Spleen (tissue), 11 donors: Measurements from ENCODE around the gene KRTCAP2. TPM values are rescaled to one million over a fixed set of nuclear protein-coding genes. Genes with fewer than 3 reads are reported as not detected.
A peak's percentile ranks its signal among the peaks of the same experiment; 100 is the strongest.
"Not testable (repeated sequence)": the region's sequence is repeated elsewhere in the genome, so short reads cannot be mapped to it uniquely, and the experiment has no call there.

Source experiments
- DNase-seq: peaks from one replicate; pipeline ENCODE4 v3.0.0-alpha.2; 2020
- H3K27ac ChIP-seq, 8 donors: fragments of 200-600 bp; sonication (generic) in 7 of 8; 1 replicate in 4 of 8; 2 replicates in 4 of 8; pipeline versions ENCODE4 v1.5.0 to v1.8.0; 2016 to 2021; ENCODE audit warnings: inconsistent platforms in 4 of 8, mild to moderate bottlenecking in 4 of 8, moderate library complexity in 1 of 8
- H3K27me3 ChIP-seq, 7 donors: fragments of 200-600 bp; sonication (generic) in 6 of 7; replicated peaks in 1 of 7; 1 replicate in 4 of 7; 2 replicates in 3 of 7; pipeline versions ENCODE4 v1.5.0 to v1.8.0; 2016 to 2021; ENCODE audit warnings: inconsistent platforms in 3 of 7, mild to moderate bottlenecking in 1 of 7
- H3K36me3 ChIP-seq, 6 donors: fragments of 200-600 bp; sonication (generic) in 5 of 6; 1 replicate in 4 of 6; 2 replicates in 2 of 6; pipeline versions ENCODE4 v1.5.0 to v1.8.0; 2016 to 2021; ENCODE audit warnings: inconsistent platforms in 2 of 6
- H3K4me1 ChIP-seq, 6 donors: fragments of 200-600 bp; sonication (generic) in 5 of 6; 1 replicate in 3 of 6; 2 replicates in 3 of 6; pipeline versions ENCODE4 v1.5.0 to v1.8.0; 2016 to 2021; ENCODE audit warnings: inconsistent platforms in 3 of 6
- H3K4me3 ChIP-seq, 8 donors: fragments of 200-600 bp; sonication (generic) in 7 of 8; 1 replicate in 4 of 8; 2 replicates in 4 of 8; pipeline versions ENCODE4 v1.5.0 to v1.8.0; 2016 to 2021; ENCODE audit warnings: inconsistent platforms in 4 of 8, mild to moderate bottlenecking in 4 of 8, moderate library complexity in 2 of 8
- H3K9me3 ChIP-seq, 8 donors: fragments of 200-600 bp; sonication (generic) in 7 of 8; 1 replicate in 4 of 8; 2 replicates in 4 of 8; pipeline versions ENCODE4 v1.5.0 to v1.8.0; 2016 to 2021; ENCODE audit warnings: inconsistent platforms in 4 of 8
- CTCF ChIP-seq, 11 experiments: fragments of 200-600 bp in 7 of 11; fragments of 450-650 bp in 4 of 11; sonication (generic) in 4 of 11; IDR thresholded peaks in 8 of 11; conservative IDR thresholded peaks in 3 of 11; 1 replicate in 7 of 11; 2 replicates in 4 of 11; pipeline versions ENCODE4 v1.4.0 to v1.8.0; 2016 to 2021; ENCODE audit warnings: antibody characterized with exemption in 11 of 11, inconsistent platforms in 4 of 11, mild to moderate bottlenecking in 1 of 11
- POLR2A ChIP-seq, 3 donors: fragments of 450-650 bp; IDR thresholded peaks; one replicate each; pipeline ENCODE4 v1.5.1; 2017; ENCODE audit warnings: antibody characterized with exemption in 3 of 3, mild to moderate bottlenecking in 1 of 3
- POLR2AphosphoS5 ChIP-seq, 3 donors: sonication (generic); formaldehyde crosslinking; IDR thresholded peaks; one replicate each; pipeline ENCODE4 v1.5.1; 2017; ENCODE audit warnings: antibody characterized with exemption in 3 of 3
- WGBS, 5 donors: extraction: QIAGEN DNeasy Blood & Tissue Kit in 3 of 5; methylation state at CpG; one replicate each; pipeline versions ENCODE4 v1.1.5 to v1.1.7; 2013 to 2018; 5-methylcytosine and 5-hydroxymethylcytosine counted together
- intact Hi-C: fragments of 100-400 bp; cut with DNase I; formaldehyde crosslinking; loops from one replicate; pipeline ENCODE4 v1.15.0; 2023; ENCODE audit warnings: low total_unique reads
- polyA plus RNA-seq, 3 donors: library from polyadenylated mRNA; stranded (reverse); fragments of 200-250 nt; gene quantifications; one replicate each; pipeline ENCODE4 v1.2.1, GENCODE V29; 2013
- total RNA-seq, 7 donors: library from RNA; depleted of rRNA in 3 of 7; stranded (reverse); fragments of >200 nt in 3 of 7; fragmentation: NEBNext Ultra II Directional in 4 of 7; extraction: Animal tissue kit (Norgen Biotek cat#: 25700) in 4 of 7; gene quantifications; one replicate each; pipeline versions ENCODE4 v1.1.0 to v1.2.1, GENCODE V29; 2016 to 2021
- donor health status: healthy with polysubstance abuse.
- donor health status: DM: no; HTN: no; CAD: no; lungs with moderate emphysema.
- donor health status: DM: no; HTN: no; CAD: no.
- donor health status: Bipolar disorder and iron deficiency.
- donor health status: healthy.
- donor health status: DM: no; HTN: no; CAD: no.
- donor health status: DM: yes; HTN: yes; CAD: no.

KRTCAP2 gene
- total and polyA plus RNA-seq, 10 donors: 113 to 203 (median 146) TPM

GRCh38 chr1:155218854-155219591 lies 45.9 kb upstream of the KRTCAP2 start:
- TF ChIP-seq CTCF (IDR thresholded peaks at IDR 0.05 in 8 of 11, conservative IDR thresholded peaks at IDR 0.05 in 3 of 11): no peak
- no peak for TF ChIP-seq POLR2AphosphoS5 (IDR thresholded peaks at IDR 0.05)
- TF ChIP-seq POLR2A (IDR thresholded peaks at IDR 0.05): no peak
- H3K4me1 ChIP-seq: peaks cover 0 to 62% (median 22%) of the 10 kb centered on the region in 6 donors
- H3K27ac ChIP-seq: peak overlapping the region in 7 of 8 donors; percentile 18 to 82 (median 70)
- no peaks in the 10 kb centered on the region for H3K27me3 ChIP-seq
- DNase-seq: no peak
- intact Hi-C loops: no loop called here
- peaks cover 0 to 23% (median 0%) of the 10 kb centered on the region in 6 donors for H3K36me3 ChIP-seq
- no peaks in the 10 kb centered on the region for H3K9me3 ChIP-seq
- H3K4me3 ChIP-seq: peak overlapping the region in 1 of 8 donors; percentile 33
- 39 to 49% (median 47%) methylated on average over 7 of the region's 7 CpGs for whole genome bisulfite sequencing, 5 donors

GRCh38 chr1:155214702-155215101 lies 41.6 kb upstream of the KRTCAP2 start:
- peaks cover under 1 to 44% (median 14%) of the 10 kb centered on the region in 6 donors for H3K4me1 ChIP-seq
- intact Hi-C loops, H3K9me3 ChIP-seq, DNase-seq, H3K4me3 ChIP-seq, H3K27me3 ChIP-seq: not testable (repeated sequence)
- 57 to 85% (median 69%) methylated on average over 3 to 9 of the region's 10 CpGs for WGBS, 5 donors
- H3K36me3 ChIP-seq: peaks cover 0 to 50% (median 0%) of the 10 kb centered on the region in 6 donors
- peak overlapping the region in 5 of 8 donors; percentile 22 to 70 (median 45) for H3K27ac ChIP-seq

- peak overlapping the region in 4 of 8 donors; percentile 11 to 100 (median 99) for H3K27ac ChIP-seq
- peak; percentile 70 for DNase-seq
- H3K27me3 ChIP-seq, intact Hi-C loops, H3K9me3 ChIP-seq: not testable (repeated sequence)
- H3K4me1 ChIP-seq: peaks cover 17 to 56% (median 30%) of the 10 kb centered on the region in 6 donors
- peak overlapping the region in 2 of 8 donors; percentile 24 to 93 for H3K4me3 ChIP-seq
- H3K36me3 ChIP-seq: peaks cover 0 to 50% (median 0%) of the 10 kb centered on the region in 6 donors
- 70 to 83% (median 79%) methylated on average over 5 to 7 of the region's 7 CpGs for WGBS, 5 donors
Measured at GRCh38 chr1:155212051-155212440, 38.9 kb upstream of the KRTCAP2 start.

- 70 to 89% (median 84%) methylated on average over 12 to 13 of the region's 13 CpGs for WGBS, 5 donors
Measured at GRCh38 chr1:155211381-155212050, 38.4 kb upstream of the KRTCAP2 start.

GRCh38 chr1:155210314-155211104 lies 37.4 kb upstream of the KRTCAP2 start:
- intact Hi-C loops: no loop called here
- 55 to 84% (median 81%) methylated on average over 4 of the region's 4 CpGs for WGBS, 5 donors
- Histone ChIP-seq H3K36me3 (peaks cover 0 to 38% (median 0%) of the 10 kb centered on the region in 6 donors), H3K4me1 (peaks cover 20 to 60% (median 36%) of the 10 kb centered on the region in 6 donors), H3K27me3 (no peaks in the 10 kb centered on the region), H3K4me3 (peak overlapping the region in 4 of 8 donors; percentile 7 to 93 (median 23)), H3K27ac (peak overlapping the region in 7 of 8 donors; percentile 96 to 100 (median 99)), H3K9me3 (no peaks in the 10 kb centered on the region)
- no peak for TF ChIP-seq POLR2A (IDR thresholded peaks at IDR 0.05)
- peak in 1 of 3 donors; percentile 57 for TF ChIP-seq POLR2AphosphoS5 (IDR thresholded peaks at IDR 0.05)
- DNase-seq: peak; percentile 39

More at GRCh38 chr1:155211381-155212050, 38.4 kb upstream of the KRTCAP2 start:
- peak; percentile 54 for DNase-seq
- Histone ChIP-seq H3K4me3 (peak overlapping the region in 4 of 8 donors; percentile 5 to 93 (median 23)), H3K4me1 (peaks cover 20 to 62% (median 35%) of the 10 kb centered on the region in 6 donors), H3K36me3 (peaks cover 0 to 48% (median 0%) of the 10 kb centered on the region in 6 donors), H3K27ac (peak overlapping the region in 6 of 8 donors; percentile 96 to 100 (median 99))
- intact Hi-C loops, H3K9me3 ChIP-seq, H3K27me3 ChIP-seq: not testable (repeated sequence)
